HL-60 (cell line): Measurements from ENCODE around the gene CYTH1.

Source experiments
- DNase-seq, 2 experiments: peaks; one replicate each; pipeline ENCODE4 v3.0.0-alpha.2; 2010 to 2020; ENCODE audit warnings: low read depth in 1 of 2, low spot score in 1 of 2
- H3K27ac ChIP-seq: fragments of 250-450 bp; sonication (Bioruptor Pico); replicated peaks from 2 replicates; pipeline ENCODE4 v1.5.1; 2020; ENCODE audit warnings: mild to moderate bottlenecking, moderate library complexity
- H3K27me3 ChIP-seq: fragments of 250-450 bp; sonication (Bioruptor Pico); 2 replicates; pipeline ENCODE4 v1.5.1; 2021; ENCODE audit warnings: mild to moderate bottlenecking, moderate library complexity; ENCODE audit not compliant: insufficient read depth, poor library complexity, severe bottlenecking
- H3K4me3 ChIP-seq: replicated peaks from 2 replicates; pipeline ENCODE4 v1.5.1; 2011; ENCODE audit warnings: mild to moderate bottlenecking, control low read depth, low read length; ENCODE audit not compliant: insufficient read depth
- GABPA ChIP-seq: IDR thresholded peaks from 2 replicates; pipeline ENCODE4 v1.6.1; 2012; ENCODE audit warnings: low read depth
- POLR2AphosphoS5 ChIP-seq: IDR thresholded peaks from 2 replicates; pipeline ENCODE4 v1.6.1; 2012; ENCODE audit warnings: low read depth
- SPI1 ChIP-seq: IDR thresholded peaks from 2 replicates; pipeline ENCODE4 v1.6.1; 2012; ENCODE audit warnings: low read depth, mild to moderate bottlenecking, borderline replicate concordance
- TF ChIP-seq, protein P1 (sequence below): IDR thresholded peaks from 2 replicates; pipeline ENCODE4 v1.6.1; 2012; ENCODE audit warnings: low read depth; ENCODE audit not compliant: insufficient replicate concordance
- TF ChIP-seq, protein P2 (sequence below): IDR thresholded peaks from one replicate; pipeline ENCODE4 v1.5.1; 2011; ENCODE audit warnings: low read length, control low read depth, inconsistent platforms; ENCODE audit not compliant: insufficient read depth

Gene CYTH1

DNA sequence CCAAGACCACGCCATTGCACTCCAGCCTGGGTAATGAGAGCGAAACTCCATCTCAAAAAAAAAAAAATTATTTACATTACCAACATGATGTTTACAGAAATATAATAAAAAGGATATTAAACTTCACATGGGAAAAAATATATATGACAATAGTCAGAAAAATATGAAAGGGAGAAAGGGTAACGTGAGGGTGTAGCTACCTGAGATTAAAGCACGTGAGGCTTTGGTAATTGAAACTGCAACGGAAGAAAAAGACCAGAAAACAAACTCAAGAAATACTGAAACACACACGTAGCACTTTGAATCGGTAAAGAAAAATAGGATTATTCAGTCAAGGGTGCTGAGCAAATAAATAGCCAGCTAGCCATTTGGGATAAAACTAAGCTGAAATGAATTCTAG lies 53.6 kb downstream of the CYTH1 start:
- TF ChIP-seq, protein P1, sequence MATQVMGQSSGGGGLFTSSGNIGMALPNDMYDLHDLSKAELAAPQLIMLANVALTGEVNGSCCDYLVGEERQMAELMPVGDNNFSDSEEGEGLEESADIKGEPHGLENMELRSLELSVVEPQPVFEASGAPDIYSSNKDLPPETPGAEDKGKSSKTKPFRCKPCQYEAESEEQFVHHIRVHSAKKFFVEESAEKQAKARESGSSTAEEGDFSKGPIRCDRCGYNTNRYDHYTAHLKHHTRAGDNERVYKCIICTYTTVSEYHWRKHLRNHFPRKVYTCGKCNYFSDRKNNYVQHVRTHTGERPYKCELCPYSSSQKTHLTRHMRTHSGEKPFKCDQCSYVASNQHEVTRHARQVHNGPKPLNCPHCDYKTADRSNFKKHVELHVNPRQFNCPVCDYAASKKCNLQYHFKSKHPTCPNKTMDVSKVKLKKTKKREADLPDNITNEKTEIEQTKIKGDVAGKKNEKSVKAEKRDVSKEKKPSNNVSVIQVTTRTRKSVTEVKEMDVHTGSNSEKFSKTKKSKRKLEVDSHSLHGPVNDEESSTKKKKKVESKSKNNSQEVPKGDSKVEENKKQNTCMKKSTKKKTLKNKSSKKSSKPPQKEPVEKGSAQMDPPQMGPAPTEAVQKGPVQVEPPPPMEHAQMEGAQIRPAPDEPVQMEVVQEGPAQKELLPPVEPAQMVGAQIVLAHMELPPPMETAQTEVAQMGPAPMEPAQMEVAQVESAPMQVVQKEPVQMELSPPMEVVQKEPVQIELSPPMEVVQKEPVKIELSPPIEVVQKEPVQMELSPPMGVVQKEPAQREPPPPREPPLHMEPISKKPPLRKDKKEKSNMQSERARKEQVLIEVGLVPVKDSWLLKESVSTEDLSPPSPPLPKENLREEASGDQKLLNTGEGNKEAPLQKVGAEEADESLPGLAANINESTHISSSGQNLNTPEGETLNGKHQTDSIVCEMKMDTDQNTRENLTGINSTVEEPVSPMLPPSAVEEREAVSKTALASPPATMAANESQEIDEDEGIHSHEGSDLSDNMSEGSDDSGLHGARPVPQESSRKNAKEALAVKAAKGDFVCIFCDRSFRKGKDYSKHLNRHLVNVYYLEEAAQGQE: no peak
- TF ChIP-seq, protein P2, sequence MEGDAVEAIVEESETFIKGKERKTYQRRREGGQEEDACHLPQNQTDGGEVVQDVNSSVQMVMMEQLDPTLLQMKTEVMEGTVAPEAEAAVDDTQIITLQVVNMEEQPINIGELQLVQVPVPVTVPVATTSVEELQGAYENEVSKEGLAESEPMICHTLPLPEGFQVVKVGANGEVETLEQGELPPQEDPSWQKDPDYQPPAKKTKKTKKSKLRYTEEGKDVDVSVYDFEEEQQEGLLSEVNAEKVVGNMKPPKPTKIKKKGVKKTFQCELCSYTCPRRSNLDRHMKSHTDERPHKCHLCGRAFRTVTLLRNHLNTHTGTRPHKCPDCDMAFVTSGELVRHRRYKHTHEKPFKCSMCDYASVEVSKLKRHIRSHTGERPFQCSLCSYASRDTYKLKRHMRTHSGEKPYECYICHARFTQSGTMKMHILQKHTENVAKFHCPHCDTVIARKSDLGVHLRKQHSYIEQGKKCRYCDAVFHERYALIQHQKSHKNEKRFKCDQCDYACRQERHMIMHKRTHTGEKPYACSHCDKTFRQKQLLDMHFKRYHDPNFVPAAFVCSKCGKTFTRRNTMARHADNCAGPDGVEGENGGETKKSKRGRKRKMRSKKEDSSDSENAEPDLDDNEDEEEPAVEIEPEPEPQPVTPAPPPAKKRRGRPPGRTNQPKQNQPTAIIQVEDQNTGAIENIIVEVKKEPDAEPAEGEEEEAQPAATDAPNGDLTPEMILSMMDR: no peak
- TF ChIP-seq GABPA: no peak
- Histone ChIP-seq H3K27ac (no peak overlapping the region), H3K27me3 (no peaks in the 10 kb centered on the region), H3K4me3 (no peak overlapping the region)
- DNase-seq: no peak

DNA sequence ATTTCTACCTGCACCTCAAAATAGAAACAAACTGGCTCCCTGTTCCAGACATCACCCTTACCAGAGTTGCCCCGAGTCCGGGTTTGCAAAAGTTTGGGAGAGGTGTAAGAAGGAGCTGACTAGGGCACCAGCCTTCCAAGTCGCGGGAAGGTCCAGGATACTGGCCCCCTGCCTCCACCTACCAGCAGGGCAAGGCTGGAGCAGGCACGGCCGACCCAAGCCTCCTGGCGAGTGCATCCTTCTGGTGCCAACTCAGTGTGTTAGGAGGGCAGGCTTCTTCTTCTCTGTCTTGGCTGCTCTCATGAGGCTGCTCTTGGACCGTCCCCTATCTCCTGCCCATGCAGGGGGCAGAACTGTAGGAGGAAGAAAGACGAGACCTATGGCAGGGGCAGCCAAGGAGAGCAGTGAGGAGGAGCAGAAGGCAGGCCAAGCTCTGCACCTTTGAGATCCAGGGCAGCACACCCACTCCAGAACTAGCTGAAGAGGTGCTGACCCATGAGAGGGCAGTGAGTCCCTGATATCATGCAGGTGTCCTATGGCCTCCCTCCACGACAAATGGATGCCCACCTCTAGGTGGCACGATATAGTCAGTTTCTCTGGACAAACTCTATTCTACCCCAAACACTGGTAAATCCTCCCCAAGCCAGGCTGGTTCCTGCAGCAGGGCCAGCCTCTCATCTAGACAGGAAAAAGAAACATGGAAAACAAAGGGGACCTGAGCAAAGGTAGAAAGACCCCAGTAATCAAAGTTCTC lies 54.4 kb downstream of the CYTH1 start:
- H3K4me3 ChIP-seq: no peak overlapping the region
- H3K27ac ChIP-seq: no peak overlapping the region
- DNase-seq: no peak
- TF ChIP-seq, protein P1: no peak
- TF ChIP-seq GABPA (no peak), SPI1 (no peak), POLR2AphosphoS5 (no peak)
- TF ChIP-seq, protein P2: no peak
- no peaks in the 10 kb centered on the region for H3K27me3 ChIP-seq

DNA sequence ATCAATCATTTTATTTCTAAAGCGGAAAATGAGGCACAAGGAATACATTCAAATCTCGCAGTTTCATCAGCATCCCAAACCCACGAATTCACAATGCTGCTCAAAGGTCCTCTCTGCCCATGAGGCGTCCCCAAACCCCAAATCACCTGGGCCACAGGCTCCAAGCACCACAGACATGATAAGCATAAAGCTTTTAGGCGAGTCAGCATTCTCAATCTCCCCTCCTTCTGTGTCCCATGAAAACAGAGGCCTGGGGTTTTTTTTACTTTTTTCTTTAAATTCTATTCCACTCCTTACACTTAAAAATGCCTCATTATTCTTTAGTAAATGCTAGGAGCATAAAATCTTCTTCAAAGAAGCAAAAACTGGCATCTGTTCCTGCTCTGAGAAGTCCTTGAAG lies 55.0 kb downstream of the CYTH1 start:
- no peak for DNase-seq
- H3K4me3 ChIP-seq: no peak overlapping the region
- TF ChIP-seq, protein P2: no peak
- no peak overlapping the region for H3K27ac ChIP-seq
- H3K27me3 ChIP-seq: no peaks in the 10 kb centered on the region

DNA sequence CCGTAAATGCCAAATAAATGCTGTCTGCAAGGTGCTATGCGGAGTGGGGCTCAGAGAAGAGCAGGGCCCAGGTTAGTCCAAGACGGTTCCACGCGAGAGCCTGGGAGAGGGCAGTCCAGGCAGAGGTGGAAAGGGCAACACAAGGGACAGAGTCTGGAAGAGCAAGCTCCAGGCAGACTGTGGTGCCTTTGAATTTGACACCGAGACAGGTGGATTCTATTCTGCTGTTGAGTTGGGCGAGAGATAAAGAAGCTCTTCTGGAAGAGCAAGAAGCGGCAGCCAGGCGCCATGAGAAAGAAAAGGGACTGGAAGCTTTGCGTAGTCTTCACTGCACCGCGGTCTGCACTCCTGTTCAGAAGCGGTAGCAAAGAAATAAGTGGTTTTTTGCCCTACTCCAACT lies 55.6 kb downstream of the CYTH1 start:
- H3K4me3 ChIP-seq: no peak overlapping the region
- DNase-seq: no peak
- no peak overlapping the region for H3K27ac ChIP-seq

More for the DNA sequence above, 55.6 kb downstream of the CYTH1 start:
- H3K27me3 ChIP-seq: no peaks in the 10 kb centered on the region
- TF ChIP-seq POLR2AphosphoS5 (no peak), GABPA (no peak), SPI1 (no peak)
- TF ChIP-seq, protein P2: no peak
- TF ChIP-seq, protein P1: no peak
